Measurements from ENCODE around the gene IRF3. TPM values are rescaled to one million over a fixed set of nuclear protein-coding genes. Genes with fewer than 3 reads are reported as not detected.

IRF3 gene
- total RNA-seq, 1 experiment from 2014 or later: 131 TPM

DNA sequence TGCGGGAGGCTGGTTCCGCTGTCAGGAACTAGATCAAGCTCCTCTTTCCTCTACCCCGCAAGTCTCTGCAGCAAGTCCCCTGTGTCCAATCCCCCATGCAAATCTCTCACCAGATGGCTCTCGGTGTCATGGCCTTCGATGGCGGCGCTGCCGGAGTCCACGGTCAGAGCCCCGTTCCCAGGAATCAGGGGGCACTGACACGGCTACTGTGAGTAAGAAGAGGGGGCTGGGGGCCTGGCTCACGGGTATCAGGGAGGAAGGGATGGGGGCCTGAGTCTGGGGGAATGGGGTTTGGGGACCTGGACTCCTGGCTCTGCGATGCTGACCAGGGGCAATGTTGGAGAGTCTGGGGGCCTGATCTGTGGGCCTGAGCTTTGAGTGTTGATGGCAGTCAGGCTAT, 19.7 kb downstream of the IRF3 start:
- intact Hi-C loops (cut with micrococcal nuclease; ENCODE audit: unreplicated experiment): no loop called here
- TF ChIP-seq CTCF (IDR thresholded peaks at IDR 0.05; ENCODE audit: insufficient read depth in 1 of 2, low read depth in 1 of 2, low read length in 1 of 2, severe bottlenecking in 1 of 2, unreplicated experiment in 1 of 2): no peak
- no peaks in the 10 kb centered on the region for H3K9me3 Mint-ChIP-seq (ENCODE audit: unreplicated experiment)
- no peaks in the 10 kb centered on the region for H3K27me3 Mint-ChIP-seq (ENCODE audit: insufficient read depth, unreplicated experiment)
- ChIA-PET POLR2A (no interaction called here), CTCF (no interaction called here)
- Histone ChIP-seq H3K27me3 (replicated peaks; ENCODE audit: control insufficient read depth, insufficient read depth, low read length) (no peaks in the 10 kb centered on the region), H3K9me3 (no peaks in the 10 kb centered on the region), H3K36me3 (ENCODE audit: control insufficient read depth, insufficient read depth, low read length) (peaks cover 3% of the 10 kb centered on the region), H3K4me3 (ENCODE audit: low read depth, low read length) (no peak overlapping the region), H3K4me1 (peaks cover 7% of the 10 kb centered on the region)
- peak overlapping the region; percentile 46 for H3K27ac Mint-ChIP-seq (ENCODE audit: unreplicated experiment)
- no peak overlapping the region for H3K4me3 Mint-ChIP-seq (ENCODE audit: unreplicated experiment)
- H3K4me1 Mint-ChIP-seq (ENCODE audit: low read depth, unreplicated experiment): peaks cover 15% of the 10 kb centered on the region
- no TSS peak for BruUV-seq (replicated peaks)
- DNase-seq: no peak
- peaks cover 81% of the 10 kb centered on the region for H3K36me3 Mint-ChIP-seq (ENCODE audit: insufficient read depth, unreplicated experiment)

DNA sequence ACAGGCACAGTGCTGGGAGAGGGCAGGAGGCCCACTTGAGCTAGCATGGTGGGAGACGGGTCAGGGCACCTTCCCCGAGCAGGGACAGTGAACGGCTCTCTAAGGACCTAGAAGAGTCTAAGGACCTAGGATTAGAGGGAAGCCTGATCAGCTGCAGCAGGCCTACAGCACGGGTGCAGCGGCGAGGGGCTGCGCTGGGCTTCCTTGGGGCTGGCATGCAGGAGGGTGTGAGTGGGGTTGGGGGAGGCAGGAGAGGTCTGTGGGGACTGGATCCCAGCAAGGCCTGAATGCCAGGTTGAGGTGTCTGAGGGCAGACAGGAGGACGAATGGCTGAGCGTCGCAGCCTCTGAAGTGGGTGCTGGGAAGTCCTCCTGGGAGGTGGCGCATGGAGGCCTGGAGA, 20.1 kb downstream of the IRF3 start:
- H3K36me3 ChIP-seq (ENCODE audit: control insufficient read depth, insufficient read depth, low read length): peaks cover 3% of the 10 kb centered on the region
- no peak for TF ChIP-seq CTCF (IDR thresholded peaks at IDR 0.05; ENCODE audit: insufficient read depth in 1 of 2, low read depth in 1 of 2, low read length in 1 of 2, severe bottlenecking in 1 of 2, unreplicated experiment in 1 of 2)
- no peak for DNase-seq
- Mint-ChIP-seq H3K4me3 (ENCODE audit: unreplicated experiment) (no peak overlapping the region), H3K27ac (ENCODE audit: unreplicated experiment) (peak overlapping the region; percentile 46), H3K9me3 (ENCODE audit: unreplicated experiment) (no peaks in the 10 kb centered on the region), H3K4me1 (ENCODE audit: low read depth, unreplicated experiment) (peaks cover 19% of the 10 kb centered on the region), H3K27me3 (ENCODE audit: insufficient read depth, unreplicated experiment) (no peaks in the 10 kb centered on the region), H3K36me3 (ENCODE audit: insufficient read depth, unreplicated experiment) (peaks cover 81% of the 10 kb centered on the region)
- ChIA-PET POLR2A (no interaction called here), CTCF (no interaction called here)
- no peaks in the 10 kb centered on the region for H3K9me3 ChIP-seq
- peaks cover 7% of the 10 kb centered on the region for H3K4me1 ChIP-seq
- H3K27me3 ChIP-seq (replicated peaks; ENCODE audit: control insufficient read depth, insufficient read depth, low read length): no peaks in the 10 kb centered on the region
- intact Hi-C loops (cut with micrococcal nuclease; ENCODE audit: unreplicated experiment): no loop called here
- no peak overlapping the region for H3K4me3 ChIP-seq (ENCODE audit: low read depth, low read length)
- no TSS peak for BruUV-seq (replicated peaks)

GRCh38 chr19:49643466-49643865, 22.2 kb downstream of the IRF3 start:
- H3K4me3 ChIP-seq (ENCODE audit: low read depth, low read length): peak overlapping the region; percentile 98; the same call in 1 of the 2 replicates
- peaks cover 3% of the 10 kb centered on the region for H3K36me3 ChIP-seq (ENCODE audit: control insufficient read depth, insufficient read depth, low read length)
- BruUV-seq (replicated peaks): no TSS peak
- intact Hi-C loops (cut with micrococcal nuclease; ENCODE audit: unreplicated experiment): no loop called here
- Mint-ChIP-seq H3K4me1 (ENCODE audit: low read depth, unreplicated experiment) (peaks cover 31% of the 10 kb centered on the region), H3K9me3 (ENCODE audit: unreplicated experiment) (no peaks in the 10 kb centered on the region), H3K27me3 (ENCODE audit: insufficient read depth, unreplicated experiment) (no peaks in the 10 kb centered on the region), H3K27ac (ENCODE audit: unreplicated experiment) (peak overlapping the region; percentile 20), H3K4me3 (ENCODE audit: unreplicated experiment) (peak overlapping the region; percentile 91), H3K36me3 (ENCODE audit: insufficient read depth, unreplicated experiment) (peaks cover 76% of the 10 kb centered on the region)
- H3K27me3 ChIP-seq (replicated peaks; ENCODE audit: control insufficient read depth, insufficient read depth, low read length): no peaks in the 10 kb centered on the region
- H3K9me3 ChIP-seq: no peaks in the 10 kb centered on the region
- no peak for DNase-seq
- H3K4me1 ChIP-seq: peaks cover 7% of the 10 kb centered on the region
- no peak for TF ChIP-seq CTCF (IDR thresholded peaks at IDR 0.05; ENCODE audit: insufficient read depth in 1 of 2, low read depth in 1 of 2, low read length in 1 of 2, severe bottlenecking in 1 of 2, unreplicated experiment in 1 of 2)
- ChIA-PET CTCF (no interaction called here), POLR2A (interaction anchor here (0.5 to 0.6 kb wide), 2 partner anchors 53 to 149 kb away, joined by 4 to 7 read pairs; no protein-coding TSS in a partner anchor)
